ENCODE measurements around the gene NRXN3.

NRXN3 gene

GRCh38 chr14:78788467-78789360 is 618.5 kb downstream of the NRXN3 start:
- no peak for DNase-seq

- no peak for DNase-seq
These were observed 620.1 kb downstream of the NRXN3 start for GRCh38 chr14:78790271-78790670.

- DNase-seq: no peak
These were observed 628.6 kb downstream of the NRXN3 start for GRCh38 chr14:78798757-78799156.

GRCh38 chr14:78805570-78805969 is 635.4 kb downstream of the NRXN3 start:
- peak in 7 of 56 donors; percentile 1 to 35 (median 6) for DNase-seq

- no peak for DNase-seq
These were observed 652.9 kb downstream of the NRXN3 start for GRCh38 chr14:78823035-78823434.

- DNase-seq: no peak
These were observed 653.3 kb downstream of the NRXN3 start for GRCh38 chr14:78823516-78823915.

GRCh38 chr14:78829274-78829673 is 659.1 kb downstream of the NRXN3 start:
- DNase-seq: no peak

GRCh38 chr14:78834766-78835451 is 664.7 kb downstream of the NRXN3 start:
- DNase-seq: peak in 28 of 56 donors; percentile 3 to 64 (median 22)

GRCh38 chr14:78835909-78836308 is 665.7 kb downstream of the NRXN3 start:
- no peak for DNase-seq

GRCh38 chr14:78836777-78837176 is 666.6 kb downstream of the NRXN3 start:
- peak in 36 of 56 donors; percentile 1 to 70 (median 24) for DNase-seq

GRCh38 chr14:78838959-78839358 is 668.8 kb downstream of the NRXN3 start:
- no peak for DNase-seq

GRCh38 chr14:78840898-78841297 is 670.7 kb downstream of the NRXN3 start:
- no peak for DNase-seq

GRCh38 chr14:78847801-78848200 is 677.6 kb downstream of the NRXN3 start:
- peak in 2 of 56 donors; percentile 1 to 12 for DNase-seq

- peak in 34 of 56 donors; percentile 2 to 60 (median 19) for DNase-seq
These were observed 678.2 kb downstream of the NRXN3 start for GRCh38 chr14:78848234-78848820.

GRCh38 chr14:78849952-78850351 is 679.8 kb downstream of the NRXN3 start:
- no peak for DNase-seq

GRCh38 chr14:78851189-78851588 is 681.0 kb downstream of the NRXN3 start:
- DNase-seq: no peak

- DNase-seq: no peak
These were observed 681.9 kb downstream of the NRXN3 start for GRCh38 chr14:78852040-78852439.

- DNase-seq: no peak
These were observed 687.8 kb downstream of the NRXN3 start for GRCh38 chr14:78857974-78858373.

GRCh38 chr14:78863143-78863542 is 693.0 kb downstream of the NRXN3 start:
- DNase-seq: peak in 1 of 56 donors; percentile 1

- no peak for DNase-seq
These were observed 702.7 kb downstream of the NRXN3 start for GRCh38 chr14:78872837-78873236.

GRCh38 chr14:78873581-78873980 is 703.4 kb downstream of the NRXN3 start:
- DNase-seq: no peak

- no peak for DNase-seq
These were observed 704.9 kb downstream of the NRXN3 start for GRCh38 chr14:78875049-78875448.
